Ovary (tissue), 9 donors: ENCODE measurements around the gene WDR20. TPM values are rescaled to one million over a fixed set of nuclear protein-coding genes. Genes with fewer than 3 reads are reported as not detected.

ENCODE experiments used
- DNase-seq, 5 donors: peaks; one replicate each; pipeline ENCODE4 v3.0.0-alpha.2; 2019 to 2020
- H3K27ac ChIP-seq, 2 donors: fragments of 200-600 bp; one replicate each; pipeline versions ENCODE4 v1.5.1 to v1.8.0; 2019 to 2022
- H3K27me3 ChIP-seq: fragments of 200-600 bp; one replicate; pipeline ENCODE4 v1.8.0; 2022
- H3K36me3 ChIP-seq: fragments of 200-600 bp; sonication (generic); one replicate; pipeline ENCODE4 v1.5.1; 2019
- H3K4me1 ChIP-seq: one replicate; pipeline ENCODE4 v1.8.1; 2013; ENCODE audit warnings: mild to moderate bottlenecking, moderate library complexity; ENCODE audit not compliant: insufficient read depth
- H3K4me3 ChIP-seq: fragments of 200-600 bp; sonication (generic); one replicate; pipeline ENCODE4 v1.5.1; 2017
- H3K9me3 ChIP-seq, 2 donors: fragments of 200-600 bp in 1 of 2; sonication (generic) in 1 of 2; one replicate each; pipeline versions ENCODE4 v1.5.1 to v1.8.1; 2013 to 2019; ENCODE audit warnings: mild to moderate bottlenecking in 1 of 2, moderate library complexity in 1 of 2
- EP300 ChIP-seq: sonication (generic); formaldehyde crosslinking; IDR thresholded peaks from one replicate; pipeline ENCODE4 v1.6.1; 2017; ENCODE audit warnings: antibody characterized with exemption
- POLR2A ChIP-seq: fragments of 450-650 bp; IDR thresholded peaks from one replicate; pipeline ENCODE4 v1.6.1; 2017; ENCODE audit warnings: antibody characterized with exemption, mild to moderate bottlenecking, moderate library complexity
- WGBS, 3 donors: extraction: QIAGEN DNeasy Blood & Tissue Kit in 1 of 3; methylation state at CpG; one replicate each; pipeline versions ENCODE4 v1.1.5 to v1.1.7; 2013 to 2017; 5-methylcytosine and 5-hydroxymethylcytosine counted together
- intact Hi-C, 4 donors: fragments of 100-400 bp; cut with DNase I; formaldehyde crosslinking; loops; one replicate each; pipeline versions ENCODE4 v1.11.0 to v1.15.1; 2022 to 2023
- polyA plus RNA-seq, 2 donors: library from polyadenylated mRNA; stranded (reverse); fragments of 200-250 nt in 1 of 2; fragments of 350-450 nt in 1 of 2; fragmentation: Illumina TruSeq in 1 of 2; extraction: RNeasy Lipid Tissue Mini Kit (QIAGEN cat#74804) in 1 of 2; gene quantifications; one replicate each; pipeline ENCODE4 v1.2.3, GENCODE V29; 2013 to 2014
- total RNA-seq, 7 donors: library from RNA; depleted of rRNA in 2 of 7; stranded (reverse); fragments of >200 nt in 2 of 7; fragmentation: NEBNext Ultra II Directional in 3 of 7; extraction: Animal tissue kit (Norgen Biotek cat#: 25700) in 3 of 7; gene quantifications; one replicate each; pipeline versions ENCODE4 v1.1.0 to v1.2.4, GENCODE V29; 2016 to 2023
- TF ChIP-seq, protein P1 (sequence below), 3 donors: fragments of 450-650 bp in 2 of 3; fragments of 200-600 bp in 1 of 3; IDR thresholded peaks; one replicate each; pipeline versions ENCODE4 v1.5.1 to v1.8.0; 2016 to 2022; ENCODE audit warnings: antibody characterized with exemption in 3 of 3, mild to moderate bottlenecking in 1 of 3
- donor health status: DM: no; HTN: no; CAD: no; lungs with moderate emphysema.
- donor health status: DM: no; HTN: no; CAD: no.
- donor health status: Bipolar disorder and iron deficiency.
- donor health status: DM: yes; HTN: yes; CAD: no.
- donor health status: DM: no; HTN: no; CAD: no.
- donor health status: DM: yes; HTN: yes; CAD: no.

Gene WDR20
- total and polyA plus RNA-seq, 9 donors = 13.4 to 42.2 (median 26.8) TPM

DNA sequence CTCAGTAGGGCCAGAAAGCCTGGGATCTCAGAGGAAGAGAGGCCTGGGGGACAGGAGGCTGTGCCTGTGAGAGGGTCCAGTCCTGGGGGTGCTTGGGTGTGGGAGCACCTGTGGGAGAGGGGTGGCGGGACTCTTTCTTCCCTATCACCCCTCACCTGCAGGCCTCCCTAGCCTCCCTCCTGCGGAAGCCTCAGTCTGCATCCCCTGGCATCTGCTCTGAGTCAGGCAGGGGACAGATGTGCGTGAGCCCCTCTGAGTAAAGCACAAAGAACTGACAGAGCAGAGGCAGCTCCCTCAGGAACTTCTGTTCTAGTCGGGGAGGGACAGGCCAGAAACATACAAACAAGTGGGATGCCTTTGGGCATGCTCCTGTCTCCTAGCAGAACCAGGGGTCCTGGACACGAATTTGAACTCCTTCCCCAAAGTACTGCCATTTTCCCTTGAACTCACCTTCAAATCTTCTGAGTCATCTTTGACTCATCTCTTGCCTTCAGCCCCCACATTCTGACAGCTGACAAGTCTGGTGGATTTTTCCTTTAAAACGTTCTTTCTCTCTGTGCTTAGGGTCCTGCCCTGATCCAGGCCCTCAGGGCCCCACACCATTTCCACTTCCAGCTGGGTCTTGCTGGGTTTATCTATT lies 44.3 kb upstream of the WDR20 start:
- intact Hi-C loops = loop anchor here (5.0 to 10.0 kb wide), 6 partner anchors 131 to 391 kb away; partner anchors contain the start of genes DYNC1H1 (in 2 of the 4) and ZNF839 (in 1 of the 4)
- Histone ChIP-seq H3K9me3 (no peaks in the 10 kb centered on the region), H3K27ac (no peak overlapping the region), H3K4me1 (no peaks in the 10 kb centered on the region), H3K4me3 (no peak overlapping the region), H3K27me3 (no peaks in the 10 kb centered on the region), H3K36me3 (no peaks in the 10 kb centered on the region)
- no peak for DNase-seq
- TF ChIP-seq EP300 = no peak
- TF ChIP-seq, protein P1, sequence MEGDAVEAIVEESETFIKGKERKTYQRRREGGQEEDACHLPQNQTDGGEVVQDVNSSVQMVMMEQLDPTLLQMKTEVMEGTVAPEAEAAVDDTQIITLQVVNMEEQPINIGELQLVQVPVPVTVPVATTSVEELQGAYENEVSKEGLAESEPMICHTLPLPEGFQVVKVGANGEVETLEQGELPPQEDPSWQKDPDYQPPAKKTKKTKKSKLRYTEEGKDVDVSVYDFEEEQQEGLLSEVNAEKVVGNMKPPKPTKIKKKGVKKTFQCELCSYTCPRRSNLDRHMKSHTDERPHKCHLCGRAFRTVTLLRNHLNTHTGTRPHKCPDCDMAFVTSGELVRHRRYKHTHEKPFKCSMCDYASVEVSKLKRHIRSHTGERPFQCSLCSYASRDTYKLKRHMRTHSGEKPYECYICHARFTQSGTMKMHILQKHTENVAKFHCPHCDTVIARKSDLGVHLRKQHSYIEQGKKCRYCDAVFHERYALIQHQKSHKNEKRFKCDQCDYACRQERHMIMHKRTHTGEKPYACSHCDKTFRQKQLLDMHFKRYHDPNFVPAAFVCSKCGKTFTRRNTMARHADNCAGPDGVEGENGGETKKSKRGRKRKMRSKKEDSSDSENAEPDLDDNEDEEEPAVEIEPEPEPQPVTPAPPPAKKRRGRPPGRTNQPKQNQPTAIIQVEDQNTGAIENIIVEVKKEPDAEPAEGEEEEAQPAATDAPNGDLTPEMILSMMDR (IDR thresholded peaks at IDR 0.05) = no peak
- TF ChIP-seq POLR2A = no peak
- WGBS, 3 donors = 79 to 87% (median 80%) methylated on average over 6 of the region's 6 CpGs

DNA sequence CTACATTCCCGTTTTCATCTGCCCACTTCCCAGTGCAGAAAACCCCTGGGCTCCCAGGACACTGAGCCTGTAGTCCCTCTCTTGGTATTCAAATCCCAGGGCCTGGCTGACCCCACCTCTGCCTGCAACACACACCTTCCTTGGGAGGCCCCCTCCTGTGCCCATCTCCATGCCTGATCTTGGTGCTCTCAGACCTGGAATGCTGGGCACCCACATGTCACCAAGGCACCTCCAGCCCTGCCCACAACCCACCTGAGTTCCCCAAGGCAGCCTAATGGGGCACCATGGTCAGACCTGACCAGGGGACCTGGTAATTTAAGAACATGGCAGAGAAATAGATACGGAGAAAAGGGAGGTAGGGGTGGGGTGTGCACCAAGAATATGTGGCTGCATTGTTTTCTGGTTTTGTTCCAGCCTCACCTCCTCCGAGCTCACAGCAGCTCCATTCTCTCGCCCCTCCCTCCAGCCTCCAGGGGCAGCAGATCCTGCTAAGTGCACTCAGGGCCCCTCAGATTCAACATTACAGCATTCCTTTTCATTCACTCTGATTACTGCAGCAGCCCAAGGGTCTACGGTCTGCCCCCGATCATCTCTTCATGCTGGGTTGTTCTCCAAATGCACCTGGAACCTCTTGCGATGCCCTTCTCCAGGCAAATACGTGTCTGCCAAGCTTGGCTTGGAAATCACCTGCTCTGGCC lies 43.7 kb upstream of the WDR20 start:
- no peaks in the 10 kb centered on the region for H3K27me3 ChIP-seq
- no peak for TF ChIP-seq POLR2A
- TF ChIP-seq EP300 = no peak
- TF ChIP-seq, protein P1 (IDR thresholded peaks at IDR 0.05) = no peak
- WGBS, 3 donors = 42 to 47% (median 45%) methylated on average over 8 of the region's 8 CpGs
- H3K4me1 ChIP-seq = no peaks in the 10 kb centered on the region
- H3K27ac ChIP-seq = no peak overlapping the region
- no peaks in the 10 kb centered on the region for H3K36me3 ChIP-seq
- no peak overlapping the region for H3K4me3 ChIP-seq
- H3K9me3 ChIP-seq = no peaks in the 10 kb centered on the region
- no peak for DNase-seq
- intact Hi-C loops = loop anchor here (5.0 to 10.0 kb wide), 6 partner anchors 131 to 391 kb away; partner anchors contain the start of genes DYNC1H1 (in 2 of the 4) and ZNF839 (in 1 of the 4)

DNA sequence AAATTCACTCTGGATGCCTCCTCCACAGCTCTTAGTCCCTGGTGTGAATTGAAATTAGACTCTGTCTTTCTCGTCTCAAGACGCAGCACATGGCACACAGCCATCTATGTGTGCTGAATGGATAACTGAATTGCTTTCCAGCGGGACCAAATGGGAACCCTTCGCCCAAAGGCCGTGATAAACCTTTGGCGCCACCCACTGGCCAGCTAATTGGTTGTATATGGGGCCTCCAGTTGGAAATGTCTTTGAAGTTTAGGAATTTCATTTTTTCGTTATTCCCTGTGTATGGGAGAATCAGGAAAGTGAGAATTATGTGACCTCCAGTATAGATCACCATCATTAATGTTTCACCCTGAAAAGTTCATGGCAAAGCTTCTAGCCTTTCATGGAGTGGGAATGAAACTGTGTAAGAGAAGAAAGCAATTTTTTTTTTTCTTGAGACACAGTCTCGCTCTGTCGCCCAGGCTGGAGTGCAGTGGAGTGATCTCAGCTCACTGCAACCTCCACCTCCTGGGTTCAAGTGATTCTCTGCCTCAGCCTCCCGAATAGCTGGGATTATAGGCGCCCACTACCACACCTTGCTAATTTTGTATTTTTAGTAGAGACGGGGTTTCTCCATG lies 43.0 kb upstream of the WDR20 start:
- Histone ChIP-seq H3K27ac (no peak overlapping the region), H3K4me3 (no peak overlapping the region), H3K27me3 (no peaks in the 10 kb centered on the region), H3K9me3 (no peaks in the 10 kb centered on the region), H3K4me1 (no peaks in the 10 kb centered on the region), H3K36me3 (no peaks in the 10 kb centered on the region)
- intact Hi-C loops = loop anchor here (5.0 to 10.0 kb wide), 6 partner anchors 132 to 392 kb away; partner anchors contain the start of genes DYNC1H1 (in 2 of the 4) and ZNF839 (in 1 of the 4)
- TF ChIP-seq EP300 = no peak
- TF ChIP-seq, protein P1 (IDR thresholded peaks at IDR 0.05) = peak; percentile 54 to 84 (median 77)
- no peak for TF ChIP-seq POLR2A
- DNase-seq = peak; percentile 84 to 92 (median 91)
- WGBS, 3 donors = 33 to 36% (median 34%) methylated on average over 12 of the region's 12 CpGs

DNA sequence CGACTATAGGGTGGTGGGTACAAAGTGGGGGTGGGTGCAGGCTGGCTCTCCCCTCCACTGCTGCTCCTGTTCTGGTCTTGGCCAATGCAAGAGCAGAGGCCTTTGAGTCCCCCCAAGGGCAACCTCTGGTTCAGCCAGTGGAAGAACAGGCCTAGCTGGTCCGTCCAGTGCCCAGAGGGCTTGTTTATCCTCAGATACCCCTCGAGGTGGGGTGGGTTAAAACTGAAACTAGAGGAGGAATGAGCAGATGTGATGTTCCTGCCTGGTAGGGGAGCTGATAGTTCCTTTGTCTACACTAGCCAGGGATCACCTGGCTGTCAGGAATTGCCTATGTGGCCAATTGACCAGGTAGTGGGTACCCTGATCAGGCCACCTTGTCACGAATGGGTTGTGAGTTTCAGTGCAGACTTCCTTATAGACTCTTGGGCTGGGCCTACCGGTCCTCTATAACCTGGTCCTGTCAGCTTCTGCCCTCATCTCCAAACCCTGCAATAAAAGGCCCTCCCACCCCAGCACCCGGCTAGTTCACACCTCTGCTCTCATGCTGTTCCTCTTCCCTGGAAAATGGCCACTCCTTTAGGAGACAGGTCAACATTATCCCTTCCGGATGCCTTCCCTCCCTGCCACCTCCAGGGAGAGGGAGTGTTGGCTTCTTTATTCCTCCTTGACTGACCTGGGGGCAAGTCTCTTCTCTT lies 42.1 kb upstream of the WDR20 start:
- WGBS, 3 donors = 63 to 76% (median 74%) methylated on average over 7 of the region's 7 CpGs
- no peaks in the 10 kb centered on the region for H3K36me3 ChIP-seq
- no peaks in the 10 kb centered on the region for H3K9me3 ChIP-seq
- H3K4me1 ChIP-seq = no peaks in the 10 kb centered on the region
- no peak for TF ChIP-seq EP300
- H3K27ac ChIP-seq = no peak overlapping the region
- no peaks in the 10 kb centered on the region for H3K27me3 ChIP-seq
- intact Hi-C loops = loop anchor here (5.0 to 10.0 kb wide), 6 partner anchors 133 to 393 kb away; partner anchors contain the start of genes DYNC1H1 (in 2 of the 4) and ZNF839 (in 1 of the 4)
- no peak overlapping the region for H3K4me3 ChIP-seq
- DNase-seq = no peak
